Hypothalamus (tissue), 51 donors: ENCODE results near the gene FAM72D.
"Not testable (repeated sequence)": the region's sequence is repeated elsewhere in the genome, so short reads cannot be mapped to it uniquely, and the experiment has no call there.

Experiments used
- DNase-seq, 51 donors: peaks; one replicate each; lab custom pipeline; 2025; lab: John Stamatoyannopoulos, UW

FAM72D gene

DNA sequence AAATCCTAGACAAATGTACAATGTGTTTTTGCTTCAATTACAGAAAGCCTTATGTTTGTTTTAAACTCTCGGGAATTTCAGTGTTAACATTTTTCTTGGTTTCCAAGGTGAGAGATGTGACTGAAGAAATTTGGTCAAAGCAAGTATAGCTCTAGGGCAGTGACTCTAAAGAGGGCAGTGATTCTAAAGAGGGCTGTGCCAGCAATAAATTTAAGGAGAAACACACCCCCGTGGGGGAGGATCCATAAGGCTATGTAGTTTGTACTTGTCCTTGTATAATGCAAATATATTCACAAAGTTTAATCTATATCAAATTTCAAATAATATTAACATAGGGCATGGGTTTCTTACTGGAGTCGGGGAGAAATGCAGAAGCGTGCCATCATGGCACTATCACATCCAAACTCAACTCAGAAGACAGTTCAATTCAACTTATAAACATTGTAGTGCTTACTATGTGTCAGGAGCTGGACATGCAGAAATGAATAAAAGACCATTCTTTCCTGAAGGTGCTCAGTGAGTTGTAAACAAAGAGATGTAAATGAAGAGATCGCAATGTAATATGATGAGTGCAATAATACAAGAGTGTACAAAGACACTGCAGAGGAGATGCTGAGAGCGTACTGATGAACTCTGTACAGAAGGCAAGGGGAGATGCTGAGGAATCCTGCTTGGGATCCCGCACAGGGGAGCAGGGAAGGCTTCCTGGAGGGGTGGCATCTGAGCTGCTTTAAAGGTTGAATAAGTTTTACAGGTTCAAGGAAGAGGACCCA is 13.1 kb upstream of the FAM72D start:
- DNase-seq: not testable (repeated sequence)

DNA sequence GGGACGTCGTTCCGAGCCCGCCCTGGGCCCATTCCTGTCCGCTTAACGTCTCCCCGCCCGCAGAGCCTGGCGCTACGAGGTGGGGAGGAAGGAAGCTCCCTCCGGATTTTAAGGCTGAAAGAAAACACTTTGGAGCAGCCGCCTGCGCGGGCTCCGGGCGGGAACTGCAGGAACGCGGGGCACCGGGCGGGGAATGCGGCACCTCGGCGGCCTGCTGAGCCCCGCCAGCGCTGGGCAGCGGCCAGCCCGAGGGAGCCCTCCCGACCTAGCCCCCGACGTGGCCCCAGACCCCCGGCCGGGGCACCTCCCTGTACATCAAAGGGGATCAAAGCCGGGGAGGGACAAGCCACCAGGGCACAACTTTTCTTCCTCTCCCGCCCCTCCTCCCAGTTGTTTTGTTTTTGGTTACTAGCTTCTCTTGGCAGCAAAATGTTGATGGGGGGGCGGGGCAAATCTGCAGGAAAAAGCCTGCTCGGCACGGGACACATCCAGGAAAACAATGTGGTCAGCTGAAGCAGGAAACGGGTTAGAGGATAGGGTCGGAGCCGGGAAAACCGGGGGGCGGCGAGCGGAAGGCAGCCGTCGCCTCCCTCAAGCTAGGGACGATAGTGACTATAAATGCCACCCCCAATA is 2.1 kb upstream of the FAM72D start:
- DNase-seq: not testable (repeated sequence)

DNA sequence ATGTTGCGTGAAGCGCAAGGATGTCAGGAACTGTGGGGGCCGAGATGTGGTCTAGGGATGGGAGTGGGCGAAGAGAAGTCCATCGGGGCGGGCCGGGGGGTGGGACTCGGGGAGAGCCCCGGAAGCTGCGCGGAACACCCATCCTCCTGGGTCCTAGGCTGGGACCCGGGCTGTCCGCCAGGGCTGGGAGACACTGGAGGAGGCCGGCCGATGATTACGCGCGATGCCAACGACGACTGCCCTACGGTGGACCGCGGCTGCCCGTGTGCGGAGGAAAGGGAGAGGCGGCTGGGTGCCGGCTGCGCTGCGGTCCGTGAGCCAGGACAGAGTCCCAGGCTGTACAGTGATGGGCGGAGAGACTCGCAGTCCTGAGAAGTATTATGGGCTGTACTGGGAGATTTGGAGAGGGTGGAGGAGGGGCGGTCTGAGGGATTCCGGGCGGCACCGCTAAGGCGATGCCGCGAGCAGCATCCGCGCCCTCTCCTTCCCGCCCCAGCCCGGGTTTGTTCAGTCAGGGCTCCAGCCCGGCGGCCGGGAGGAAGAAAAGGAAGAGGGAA is 1.0 kb upstream of the FAM72D start:
- DNase-seq: not testable (repeated sequence)

DNA sequence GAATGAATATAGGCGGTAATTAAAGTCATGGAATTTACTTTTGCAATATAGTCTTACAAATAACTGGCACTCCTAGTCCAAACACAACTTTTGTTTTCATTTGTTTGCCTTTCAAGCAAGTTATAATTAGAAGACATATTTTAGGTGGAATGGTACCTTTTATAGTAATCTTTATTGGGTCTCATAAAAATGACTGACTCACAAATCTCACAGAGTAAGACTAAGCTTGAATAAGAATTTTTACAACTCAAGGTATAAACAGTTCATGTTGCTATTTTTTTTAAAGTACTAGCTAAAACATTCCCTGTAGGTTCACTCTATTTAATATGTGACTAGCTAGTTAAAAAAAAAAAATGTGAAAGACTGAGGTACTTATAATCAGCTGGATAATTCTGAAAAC is 6.0 kb downstream of the FAM72D start:
- not testable (repeated sequence) for DNase-seq

DNA sequence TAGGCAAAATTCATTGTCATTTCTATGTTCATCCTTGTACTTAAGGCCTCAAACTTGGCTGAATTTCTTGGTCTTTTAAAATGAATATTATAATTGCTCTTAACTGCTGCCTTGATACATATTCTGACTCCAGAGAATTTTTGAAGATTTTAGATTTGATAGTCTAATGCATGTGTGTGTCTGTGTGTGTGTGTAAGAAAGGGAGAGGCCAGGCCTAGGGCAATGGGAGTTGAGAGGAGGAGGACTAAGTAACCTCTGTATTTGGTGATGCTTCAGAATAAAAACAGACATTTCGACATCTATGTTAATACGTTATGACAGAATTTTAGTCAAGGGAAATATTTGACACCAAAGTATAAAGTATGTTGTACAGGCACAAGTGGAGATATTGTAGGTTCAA is 7.5 kb downstream of the FAM72D start:
- not testable (repeated sequence) for DNase-seq

DNA sequence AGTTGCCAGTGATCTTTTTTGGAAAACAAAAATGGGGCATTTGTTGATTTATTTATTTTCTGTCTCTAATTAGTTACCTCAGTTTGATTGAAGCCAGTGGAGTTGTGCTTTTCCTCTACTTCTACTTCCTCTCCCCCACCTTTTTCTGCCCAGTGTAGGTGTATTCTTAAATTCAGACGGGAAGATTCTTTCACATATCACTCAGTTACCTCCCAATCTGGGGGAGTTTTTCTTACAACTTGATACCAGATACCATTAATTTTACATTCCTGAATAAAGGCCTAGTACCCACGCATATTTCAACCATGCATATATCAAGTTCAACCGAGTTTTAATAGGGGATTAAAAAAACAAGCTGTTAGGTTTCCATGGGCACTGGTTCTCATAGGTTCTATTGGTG is 15.9 kb downstream of the FAM72D start:
- not testable (repeated sequence) for DNase-seq

DNA sequence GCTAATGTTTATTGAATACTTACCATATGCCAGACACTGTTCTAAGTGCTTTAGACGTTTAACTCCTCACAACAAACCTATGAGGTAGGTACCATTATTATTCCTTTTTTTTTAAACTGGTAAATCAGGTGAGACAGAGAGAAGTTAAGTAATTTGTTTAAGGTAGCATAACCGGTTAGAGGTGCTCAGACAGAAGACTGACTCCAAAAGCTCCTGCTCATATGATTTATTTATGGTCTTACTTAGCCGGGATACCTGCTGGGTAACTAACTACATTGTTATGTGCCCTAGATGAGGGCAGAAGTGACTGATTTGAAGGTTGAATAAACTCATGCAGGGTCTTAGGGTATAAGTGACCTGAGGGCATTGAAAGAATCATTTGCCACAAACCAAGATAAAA is 16.9 kb downstream of the FAM72D start:
- DNase-seq: not testable (repeated sequence)

DNA sequence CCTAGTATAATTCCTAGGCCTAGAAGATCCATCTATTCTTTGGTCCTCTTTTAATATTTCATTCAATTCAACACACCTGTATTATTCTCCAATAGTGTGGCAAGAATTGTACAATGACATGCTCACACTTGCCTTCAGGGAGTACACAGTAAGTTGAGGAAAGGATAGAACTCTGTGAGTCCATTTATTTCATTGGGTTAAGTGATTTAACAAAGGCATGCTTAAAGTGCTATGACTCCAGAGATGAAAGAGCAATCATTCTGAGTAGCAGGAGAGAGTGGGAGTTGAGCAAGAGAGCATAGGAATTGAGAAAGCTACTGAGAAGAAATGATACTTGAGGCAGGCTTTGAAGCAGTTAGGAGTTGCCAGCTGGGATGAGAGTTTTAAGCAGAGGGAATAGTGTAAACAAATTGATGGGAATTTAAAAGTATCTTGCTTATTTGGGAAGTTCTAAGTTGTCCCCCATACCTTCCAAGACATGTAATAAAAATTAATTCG is 18.8 kb downstream of the FAM72D start:
- DNase-seq: not testable (repeated sequence)

DNA sequence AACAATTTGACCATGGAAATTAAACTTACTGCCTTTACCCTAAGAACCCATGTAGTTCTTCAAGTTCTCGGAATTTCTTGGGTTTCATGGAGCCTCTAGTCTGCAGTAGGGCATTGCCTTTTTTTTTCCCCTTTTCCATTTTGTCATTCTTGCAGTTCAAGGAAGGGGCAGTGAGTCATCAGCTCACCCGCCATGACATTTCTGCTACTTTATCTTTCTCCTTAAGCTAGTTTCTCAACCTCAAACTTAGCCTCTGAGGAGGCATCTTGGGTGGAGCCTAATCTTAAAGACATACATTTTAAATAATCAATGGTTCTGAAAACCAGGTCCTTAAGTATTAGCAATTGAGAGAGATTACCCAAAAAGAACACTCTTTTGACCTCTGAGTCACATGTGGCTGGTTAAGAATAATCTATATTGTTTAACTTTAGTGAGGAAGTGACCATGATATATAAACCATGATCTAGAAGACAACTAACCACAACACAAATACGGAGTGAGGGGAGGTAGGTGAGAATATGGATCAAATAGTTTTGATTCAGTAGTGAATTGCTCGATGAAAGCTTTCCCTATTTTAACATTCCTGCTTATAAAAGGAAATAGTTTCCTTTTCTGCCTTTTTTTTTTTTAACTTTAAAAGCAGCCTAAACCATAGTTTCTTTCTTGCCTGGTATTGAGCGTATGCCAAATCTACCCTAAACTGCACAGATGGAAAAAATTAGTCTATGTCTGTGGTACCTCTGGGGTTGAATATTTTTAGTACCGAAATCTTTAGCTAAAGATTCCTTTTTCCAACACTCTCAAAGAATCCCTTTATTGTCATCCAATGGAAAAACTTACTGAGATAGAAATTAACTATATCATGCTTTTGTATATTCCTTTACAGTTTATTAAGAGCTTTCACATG is 20.1 kb downstream of the FAM72D start:
- DNase-seq: not testable (repeated sequence)

DNA sequence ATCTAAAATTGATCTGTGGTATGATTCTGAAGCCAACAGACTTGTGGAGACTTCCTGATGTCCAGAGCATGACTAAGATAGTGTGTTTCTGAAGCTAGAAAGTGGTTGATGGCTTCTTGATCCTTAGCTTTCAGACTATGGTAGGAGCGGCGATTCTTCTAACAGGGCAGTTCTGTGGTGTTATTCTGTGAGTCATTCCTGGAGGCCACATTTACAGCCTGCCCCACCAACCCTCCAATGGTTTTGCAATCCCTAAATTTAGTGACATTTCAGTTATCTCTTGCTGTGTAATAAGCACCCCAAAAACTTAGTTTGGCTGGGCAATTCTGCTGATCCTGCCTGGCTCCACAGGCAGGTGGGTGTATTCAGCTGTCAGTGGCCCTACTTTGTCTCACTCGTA is 24.1 kb downstream of the FAM72D start:
- DNase-seq: not testable (repeated sequence)

DNA sequence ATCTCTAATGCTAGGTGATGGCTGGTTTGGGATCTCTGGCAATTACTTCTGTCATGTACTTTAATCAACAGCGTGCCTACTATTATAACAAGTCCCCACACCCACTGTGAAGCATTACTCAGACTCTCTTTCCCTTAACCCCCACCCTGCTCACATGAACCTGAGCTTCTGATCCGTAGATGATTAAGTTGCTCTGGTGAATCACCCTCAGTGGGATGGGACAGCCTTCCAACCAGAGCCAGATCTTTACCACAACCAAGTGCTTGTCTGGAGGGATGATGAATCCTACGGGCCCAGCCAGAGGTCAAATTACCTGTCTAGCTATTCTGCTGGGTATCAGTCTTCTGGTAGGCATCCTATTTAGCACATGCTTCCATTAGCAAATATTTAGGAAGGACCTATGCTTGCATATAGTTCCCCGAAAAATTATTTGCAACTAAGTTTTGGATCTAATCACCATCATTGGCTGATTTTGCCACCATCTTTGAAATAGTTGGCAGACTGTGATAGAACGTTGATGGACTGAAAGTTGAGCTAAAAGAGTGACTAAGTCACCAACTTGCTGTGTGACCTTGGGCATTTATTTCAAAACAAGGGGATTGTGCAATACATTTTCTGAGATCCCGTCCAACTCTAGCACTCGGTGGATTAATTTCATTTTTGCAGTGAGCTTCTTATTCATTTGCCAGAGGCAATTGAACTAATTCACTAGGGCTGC is 26.7 kb downstream of the FAM72D start:
- DNase-seq: not testable (repeated sequence)

DNA sequence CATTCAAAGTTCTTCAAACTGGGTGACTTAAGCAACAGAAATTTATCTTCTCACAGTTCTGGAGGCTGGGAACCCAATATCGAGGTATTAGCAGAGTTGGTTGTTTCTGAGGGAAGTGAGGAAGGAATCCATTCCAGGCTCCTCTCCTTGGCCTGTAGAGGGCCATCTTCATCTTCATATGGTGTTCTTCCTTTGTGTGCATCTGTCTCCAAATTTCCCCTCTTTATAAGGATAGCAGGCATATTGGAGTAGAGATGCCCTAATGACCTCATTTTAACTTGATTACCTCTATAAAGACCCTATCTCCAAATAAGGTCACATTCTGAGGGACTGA is 27.3 kb downstream of the FAM72D start:
- not testable (repeated sequence) for DNase-seq

DNA sequence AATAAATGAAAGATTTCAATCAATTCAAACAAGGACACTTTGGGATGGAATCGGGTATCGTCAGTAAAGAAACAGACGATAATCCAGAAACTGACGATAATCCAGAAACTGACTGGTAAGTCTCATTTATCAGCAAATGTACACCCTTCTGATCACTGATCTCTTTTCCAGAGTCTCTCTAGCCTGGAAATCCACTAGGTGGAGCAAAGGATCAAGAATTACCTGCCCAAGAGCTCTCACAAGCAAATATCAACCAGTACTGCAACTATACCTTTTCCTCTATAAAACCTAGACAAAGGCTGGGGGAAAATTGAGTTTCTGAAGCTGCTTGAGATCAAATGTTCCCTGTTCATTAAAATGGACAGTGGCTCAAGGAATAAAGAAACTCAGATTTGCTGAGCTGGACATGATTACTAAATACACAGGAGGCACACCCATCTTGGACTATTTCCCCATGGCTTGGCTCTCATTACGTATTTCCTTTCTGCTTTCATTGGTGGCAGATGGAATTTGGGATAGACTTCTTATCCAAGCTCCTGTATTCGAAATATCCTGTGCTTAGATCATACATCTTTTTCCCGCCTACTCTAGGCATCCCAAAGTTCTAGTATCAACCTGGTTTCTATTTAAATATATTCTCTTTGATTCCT is 28.3 kb downstream of the FAM72D start:
- not testable (repeated sequence) for DNase-seq

DNA sequence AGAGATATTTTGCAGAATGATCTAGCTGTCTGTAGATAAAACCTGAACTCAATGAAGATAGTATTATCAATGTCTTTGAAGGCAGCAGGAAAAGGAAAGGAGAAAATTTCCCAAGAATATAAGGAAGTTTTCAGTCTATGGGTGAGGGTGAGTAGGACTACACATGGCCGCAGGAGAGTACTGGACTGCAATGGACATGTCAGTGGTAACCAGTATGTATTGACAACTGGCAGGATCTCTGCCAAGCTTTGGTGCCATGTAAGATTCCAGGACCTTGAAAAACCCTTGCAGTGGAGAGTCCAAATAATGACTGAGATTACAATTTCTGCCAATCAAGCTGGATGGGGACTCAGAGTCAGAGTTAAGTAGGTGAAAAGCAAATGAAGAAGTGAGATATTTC is 29.3 kb downstream of the FAM72D start:
- not testable (repeated sequence) for DNase-seq

DNA sequence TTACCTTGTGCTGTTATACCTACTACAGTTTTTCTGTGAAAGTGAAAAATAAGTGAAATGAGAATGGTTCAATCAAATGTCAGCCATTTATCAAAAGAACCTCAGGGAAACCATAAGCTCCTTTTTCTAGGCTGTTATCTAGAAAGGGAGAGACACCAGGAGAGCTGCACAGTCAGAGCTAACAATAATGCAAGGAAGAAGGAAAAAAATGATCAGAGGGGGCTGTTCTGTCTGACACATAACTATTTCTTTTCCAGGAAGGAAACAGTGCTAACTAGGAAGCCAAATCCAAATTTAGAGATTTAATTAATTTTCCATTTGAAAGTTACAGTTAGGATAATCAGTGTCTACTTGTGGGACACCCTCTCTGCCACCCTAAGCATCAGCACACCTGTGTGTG is 31.4 kb downstream of the FAM72D start:
- DNase-seq: not testable (repeated sequence)

DNA sequence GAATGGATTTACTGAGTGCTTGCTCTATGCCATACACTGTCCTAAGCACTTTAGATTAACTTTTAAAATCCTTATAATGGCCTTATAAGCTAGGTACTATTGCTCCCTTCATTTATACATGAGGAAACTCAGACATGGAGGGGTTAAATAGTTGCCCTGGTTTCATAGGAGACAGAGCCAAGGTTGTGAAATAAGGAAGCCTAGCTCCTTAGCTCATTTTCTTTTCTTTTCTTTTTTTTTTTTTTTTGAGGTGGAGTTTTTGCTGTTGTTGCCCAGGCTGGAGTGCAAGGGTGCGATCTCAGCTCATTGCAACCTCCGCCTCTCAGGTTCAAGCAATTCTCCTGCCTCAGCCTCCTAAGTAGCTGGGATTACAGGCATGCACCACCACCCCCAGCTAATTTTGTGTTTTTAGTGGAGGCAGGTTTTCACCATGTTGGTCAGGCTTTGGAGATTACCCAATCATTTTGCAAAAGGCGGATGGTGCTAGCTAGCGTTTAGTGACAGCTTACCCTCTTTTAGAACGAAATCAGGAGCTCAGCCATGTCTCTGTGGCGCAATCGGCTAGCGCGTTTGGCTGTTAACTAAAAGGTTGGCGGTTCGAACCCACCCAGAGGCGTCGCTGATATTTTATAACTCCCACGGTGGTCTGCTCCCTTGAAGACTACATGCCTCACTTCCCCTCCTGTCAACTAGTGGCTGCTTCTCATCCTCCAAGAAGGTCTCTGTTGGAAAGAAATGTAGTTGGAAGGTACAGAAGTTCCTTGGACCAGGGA is 33.1 kb downstream of the FAM72D start:
- DNase-seq: not testable (repeated sequence)

DNA sequence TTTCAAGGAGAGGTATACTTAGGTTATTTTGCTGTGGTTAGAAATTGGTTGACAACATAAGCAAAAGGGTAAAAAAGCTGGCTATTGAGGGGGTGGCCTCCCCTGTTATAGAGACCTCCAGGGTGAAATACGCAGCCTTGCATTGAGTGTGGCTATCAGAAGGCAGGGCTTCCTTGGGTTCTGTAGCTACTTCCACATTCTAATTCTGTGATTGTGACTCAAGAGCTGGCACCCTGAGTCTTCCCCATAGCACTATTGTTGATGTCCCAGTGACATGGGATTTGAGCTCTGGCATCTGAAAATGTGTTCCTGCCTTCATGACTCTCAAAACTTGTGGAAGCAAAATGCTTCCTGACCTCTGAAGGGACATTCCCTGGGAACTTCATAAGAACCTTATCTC is 38.7 kb downstream of the FAM72D start:
- not testable (repeated sequence) for DNase-seq

DNA sequence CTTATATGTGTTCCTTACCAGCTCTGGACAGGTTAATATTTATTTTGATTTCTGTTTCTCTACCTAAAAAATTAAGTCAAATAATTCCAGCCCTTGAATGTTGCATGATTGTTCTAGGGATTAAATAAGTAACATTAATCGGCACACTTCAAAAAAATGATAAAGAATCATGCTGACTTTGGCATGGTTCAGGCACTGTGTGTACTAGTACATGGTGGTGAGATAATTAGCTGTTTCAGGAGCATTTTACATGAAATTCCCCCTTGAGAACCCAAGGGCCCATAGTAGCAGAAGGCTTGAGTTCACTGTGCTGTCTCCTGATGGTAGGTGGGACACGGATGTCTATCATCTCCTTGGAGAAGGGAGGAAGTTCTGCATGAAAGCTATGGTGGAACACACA is 44.8 kb downstream of the FAM72D start:
- DNase-seq: not testable (repeated sequence)
